ENCODE results near the gene DPH1.

The DPH1 gene

GRCh38 chr17:2053380-2054261 lies 23.7 kb downstream of the DPH1 start (continued):
- TF ChIP-seq, protein P1, sequence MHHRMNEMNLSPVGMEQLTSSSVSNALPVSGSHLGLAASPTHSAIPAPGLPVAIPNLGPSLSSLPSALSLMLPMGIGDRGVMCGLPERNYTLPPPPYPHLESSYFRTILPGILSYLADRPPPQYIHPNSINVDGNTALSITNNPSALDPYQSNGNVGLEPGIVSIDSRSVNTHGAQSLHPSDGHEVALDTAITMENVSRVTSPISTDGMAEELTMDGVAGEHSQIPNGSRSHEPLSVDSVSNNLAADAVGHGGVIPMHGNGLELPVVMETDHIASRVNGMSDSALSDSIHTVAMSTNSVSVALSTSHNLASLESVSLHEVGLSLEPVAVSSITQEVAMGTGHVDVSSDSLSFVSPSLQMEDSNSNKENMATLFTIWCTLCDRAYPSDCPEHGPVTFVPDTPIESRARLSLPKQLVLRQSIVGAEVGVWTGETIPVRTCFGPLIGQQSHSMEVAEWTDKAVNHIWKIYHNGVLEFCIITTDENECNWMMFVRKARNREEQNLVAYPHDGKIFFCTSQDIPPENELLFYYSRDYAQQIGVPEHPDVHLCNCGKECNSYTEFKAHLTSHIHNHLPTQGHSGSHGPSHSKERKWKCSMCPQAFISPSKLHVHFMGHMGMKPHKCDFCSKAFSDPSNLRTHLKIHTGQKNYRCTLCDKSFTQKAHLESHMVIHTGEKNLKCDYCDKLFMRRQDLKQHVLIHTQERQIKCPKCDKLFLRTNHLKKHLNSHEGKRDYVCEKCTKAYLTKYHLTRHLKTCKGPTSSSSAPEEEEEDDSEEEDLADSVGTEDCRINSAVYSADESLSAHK (tag by site-specific recombination; IDR thresholded peaks at IDR 0.05), result peak; percentile 30; the same call in 1 of the 2 replicates
- TF ChIP-seq, protein P2, sequence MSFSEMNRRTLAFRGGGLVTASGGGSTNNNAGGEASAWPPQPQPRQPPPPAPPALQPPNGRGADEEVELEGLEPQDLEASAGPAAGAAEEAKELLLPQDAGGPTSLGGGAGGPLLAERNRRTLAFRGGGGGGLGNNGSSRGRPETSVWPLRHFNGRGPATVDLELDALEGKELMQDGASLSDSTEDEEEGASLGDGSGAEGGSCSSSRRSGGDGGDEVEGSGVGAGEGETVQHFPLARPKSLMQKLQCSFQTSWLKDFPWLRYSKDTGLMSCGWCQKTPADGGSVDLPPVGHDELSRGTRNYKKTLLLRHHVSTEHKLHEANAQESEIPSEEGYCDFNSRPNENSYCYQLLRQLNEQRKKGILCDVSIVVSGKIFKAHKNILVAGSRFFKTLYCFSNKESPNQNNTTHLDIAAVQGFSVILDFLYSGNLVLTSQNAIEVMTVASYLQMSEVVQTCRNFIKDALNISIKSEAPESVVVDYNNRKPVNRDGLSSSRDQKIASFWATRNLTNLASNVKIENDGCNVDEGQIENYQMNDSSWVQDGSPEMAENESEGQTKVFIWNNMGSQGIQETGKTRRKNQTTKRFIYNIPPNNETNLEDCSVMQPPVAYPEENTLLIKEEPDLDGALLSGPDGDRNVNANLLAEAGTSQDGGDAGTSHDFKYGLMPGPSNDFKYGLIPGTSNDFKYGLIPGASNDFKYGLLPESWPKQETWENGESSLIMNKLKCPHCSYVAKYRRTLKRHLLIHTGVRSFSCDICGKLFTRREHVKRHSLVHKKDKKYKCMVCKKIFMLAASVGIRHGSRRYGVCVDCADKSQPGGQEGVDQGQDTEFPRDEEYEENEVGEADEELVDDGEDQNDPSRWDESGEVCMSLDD (tag by site-specific recombination; IDR thresholded peaks at IDR 0.05), result peak; percentile 99
- TF ChIP-seq ZNF768 (tag by site-specific recombination; IDR thresholded peaks at IDR 0.05) (no peak), GLIS2 (tag by site-specific recombination; IDR thresholded peaks at IDR 0.05) (peak; percentile 99), KLF8 (tag by site-specific recombination; IDR thresholded peaks at IDR 0.05) (peak; percentile 84), ZNF837 (tag by site-specific recombination; IDR thresholded peaks at IDR 0.05) (peak; percentile 65; the same call in 1 of the 2 replicates), KLF10 (tag by site-specific recombination; IDR thresholded peaks at IDR 0.05) (no peak; the same call in 1 of the 2 replicates), MYNN (tag by site-specific recombination; IDR thresholded peaks at IDR 0.05; ENCODE audit: borderline replicate concordance) (peak; percentile 74), ZNF335 (tag by site-specific recombination; conservative IDR thresholded peaks at IDR 0.05) (peak; percentile 70), SP7 (tag by site-specific recombination; IDR thresholded peaks at IDR 0.05) (peak; percentile 82), ZNF561 (tag by site-specific recombination; IDR thresholded peaks at IDR 0.05; ENCODE audit: borderline replicate concordance) (peak; percentile 57; the same call in 1 of the 2 replicates), ZNF112 (tag by site-specific recombination; IDR thresholded peaks at IDR 0.05) (no peak), ZBTB26 (tag by site-specific recombination; optimal IDR thresholded peaks at IDR 0.05) (peak; percentile 88), ZFP3 (tag by site-specific recombination; IDR thresholded peaks at IDR 0.05; ENCODE audit: low read depth) (peak; percentile 99), HOXD13 (CRISPR knock-in tag; IDR thresholded peaks at IDR 0.05; ENCODE audit: borderline replicate concordance) (no peak), KLF16 (tag by site-specific recombination; IDR thresholded peaks at IDR 0.05) (peak; percentile 61), ZNF221 (tag by site-specific recombination; IDR thresholded peaks at IDR 0.05; ENCODE audit: borderline replicate concordance) (no peak), ZIC2 (tag by site-specific recombination; IDR thresholded peaks at IDR 0.05) (peak; percentile 44; the same call in 1 of the 2 replicates), ZNF169 (tag by site-specific recombination; IDR thresholded peaks at IDR 0.05) (no peak), ZFP37 (tag by site-specific recombination; IDR thresholded peaks at IDR 0.05) (0 out of 2 replicates have a peak, but pooled peaks have one; percentile 40)
- TF ChIP-seq, protein P3, sequence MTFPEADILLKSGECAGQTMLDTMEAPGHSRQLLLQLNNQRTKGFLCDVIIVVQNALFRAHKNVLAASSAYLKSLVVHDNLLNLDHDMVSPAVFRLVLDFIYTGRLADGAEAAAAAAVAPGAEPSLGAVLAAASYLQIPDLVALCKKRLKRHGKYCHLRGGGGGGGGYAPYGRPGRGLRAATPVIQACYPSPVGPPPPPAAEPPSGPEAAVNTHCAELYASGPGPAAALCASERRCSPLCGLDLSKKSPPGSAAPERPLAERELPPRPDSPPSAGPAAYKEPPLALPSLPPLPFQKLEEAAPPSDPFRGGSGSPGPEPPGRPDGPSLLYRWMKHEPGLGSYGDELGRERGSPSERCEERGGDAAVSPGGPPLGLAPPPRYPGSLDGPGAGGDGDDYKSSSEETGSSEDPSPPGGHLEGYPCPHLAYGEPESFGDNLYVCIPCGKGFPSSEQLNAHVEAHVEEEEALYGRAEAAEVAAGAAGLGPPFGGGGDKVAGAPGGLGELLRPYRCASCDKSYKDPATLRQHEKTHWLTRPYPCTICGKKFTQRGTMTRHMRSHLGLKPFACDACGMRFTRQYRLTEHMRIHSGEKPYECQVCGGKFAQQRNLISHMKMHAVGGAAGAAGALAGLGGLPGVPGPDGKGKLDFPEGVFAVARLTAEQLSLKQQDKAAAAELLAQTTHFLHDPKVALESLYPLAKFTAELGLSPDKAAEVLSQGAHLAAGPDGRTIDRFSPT (tag by site-specific recombination; IDR thresholded peaks at IDR 0.05), result peak; percentile 92
- TF ChIP-seq, protein P4, sequence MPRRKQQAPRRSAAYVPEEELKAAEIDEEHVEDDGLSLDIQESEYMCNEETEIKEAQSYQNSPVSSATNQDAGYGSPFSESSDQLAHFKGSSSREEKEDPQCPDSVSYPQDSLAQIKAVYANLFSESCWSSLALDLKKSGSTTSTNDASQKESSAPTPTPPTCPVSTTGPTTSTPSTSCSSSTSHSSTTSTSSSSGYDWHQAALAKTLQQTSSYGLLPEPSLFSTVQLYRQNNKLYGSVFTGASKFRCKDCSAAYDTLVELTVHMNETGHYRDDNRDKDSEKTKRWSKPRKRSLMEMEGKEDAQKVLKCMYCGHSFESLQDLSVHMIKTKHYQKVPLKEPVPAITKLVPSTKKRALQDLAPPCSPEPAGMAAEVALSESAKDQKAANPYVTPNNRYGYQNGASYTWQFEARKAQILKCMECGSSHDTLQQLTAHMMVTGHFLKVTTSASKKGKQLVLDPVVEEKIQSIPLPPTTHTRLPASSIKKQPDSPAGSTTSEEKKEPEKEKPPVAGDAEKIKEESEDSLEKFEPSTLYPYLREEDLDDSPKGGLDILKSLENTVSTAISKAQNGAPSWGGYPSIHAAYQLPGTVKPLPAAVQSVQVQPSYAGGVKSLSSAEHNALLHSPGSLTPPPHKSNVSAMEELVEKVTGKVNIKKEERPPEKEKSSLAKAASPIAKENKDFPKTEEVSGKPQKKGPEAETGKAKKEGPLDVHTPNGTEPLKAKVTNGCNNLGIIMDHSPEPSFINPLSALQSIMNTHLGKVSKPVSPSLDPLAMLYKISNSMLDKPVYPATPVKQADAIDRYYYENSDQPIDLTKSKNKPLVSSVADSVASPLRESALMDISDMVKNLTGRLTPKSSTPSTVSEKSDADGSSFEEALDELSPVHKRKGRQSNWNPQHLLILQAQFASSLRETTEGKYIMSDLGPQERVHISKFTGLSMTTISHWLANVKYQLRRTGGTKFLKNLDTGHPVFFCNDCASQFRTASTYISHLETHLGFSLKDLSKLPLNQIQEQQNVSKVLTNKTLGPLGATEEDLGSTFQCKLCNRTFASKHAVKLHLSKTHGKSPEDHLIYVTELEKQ (tag by site-specific recombination; IDR thresholded peaks at IDR 0.05; ENCODE audit: borderline replicate concordance), result 0 out of 2 replicates have a peak, but pooled peaks have one; percentile 20
- TF ChIP-seq, protein P5, sequence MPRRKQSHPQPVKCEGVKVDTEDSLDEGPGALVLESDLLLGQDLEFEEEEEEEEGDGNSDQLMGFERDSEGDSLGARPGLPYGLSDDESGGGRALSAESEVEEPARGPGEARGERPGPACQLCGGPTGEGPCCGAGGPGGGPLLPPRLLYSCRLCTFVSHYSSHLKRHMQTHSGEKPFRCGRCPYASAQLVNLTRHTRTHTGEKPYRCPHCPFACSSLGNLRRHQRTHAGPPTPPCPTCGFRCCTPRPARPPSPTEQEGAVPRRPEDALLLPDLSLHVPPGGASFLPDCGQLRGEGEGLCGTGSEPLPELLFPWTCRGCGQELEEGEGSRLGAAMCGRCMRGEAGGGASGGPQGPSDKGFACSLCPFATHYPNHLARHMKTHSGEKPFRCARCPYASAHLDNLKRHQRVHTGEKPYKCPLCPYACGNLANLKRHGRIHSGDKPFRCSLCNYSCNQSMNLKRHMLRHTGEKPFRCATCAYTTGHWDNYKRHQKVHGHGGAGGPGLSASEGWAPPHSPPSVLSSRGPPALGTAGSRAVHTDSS (tag by site-specific recombination; IDR thresholded peaks at IDR 0.05), result no peak

Measured in HEK293 (cell line).